ENCODE results near the gene CELA1.

DNA sequence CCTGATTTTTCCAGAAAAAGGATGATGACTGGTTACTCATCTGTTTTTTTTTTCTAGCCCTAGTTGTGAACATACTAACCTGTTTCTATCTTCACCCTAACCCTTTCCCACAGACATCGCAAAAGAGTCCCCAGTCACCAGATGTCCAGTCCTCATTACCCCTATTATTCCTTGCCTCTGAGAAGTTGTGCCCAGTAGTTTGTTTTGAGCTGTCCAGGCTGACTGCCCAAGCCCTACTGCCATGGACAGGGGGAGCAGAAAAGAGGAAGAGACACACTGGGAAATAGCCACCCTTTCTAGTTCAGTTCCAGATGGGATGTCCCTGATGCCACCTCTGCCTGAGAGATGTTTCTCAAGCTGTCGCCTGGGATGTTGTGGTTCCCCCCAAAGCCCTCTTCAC, 13.8 kb upstream of the CELA1 start:
- no peak for TF ChIP-seq YY1 (IDR thresholded peaks at IDR 0.05; ENCODE audit: insufficient read depth, insufficient read length)
- no peak for TF ChIP-seq ZNF274 (IDR thresholded peaks at IDR 0.05; ENCODE audit: low read depth, low read length)

Measured in NT2/D1 (cell line).